Transverse colon (tissue), 4 donors: ENCODE data around the gene BTRC. TPM values are rescaled to one million over a fixed set of nuclear protein-coding genes. Genes with fewer than 3 reads are reported as not detected.

Source experiments
- small RNA-seq, 4 donors: library from RNA; depleted of rRNA; stranded (forward); fragments of <200 nt; gene quantifications; one replicate each; pipeline ENCODE3, GENCODE V24; 2016
- total RNA-seq, 4 donors: library from RNA; depleted of rRNA; stranded (reverse); fragments of >200 nt; gene quantifications; one replicate each; pipeline ENCODE4 v1.1.0, GENCODE V29; 2016

The BTRC gene
- total RNA-seq, 4 donors from 2014 or later = 8.6 to 195 (median 32.0) TPM

Small RNA genes lying within 50 kb of the gene (small RNA-seq; reads per million reads assigned to genes)
- gene MIR3158-1 = 0 reads per million in 4 donors
- gene RNU2-43P = 0 reads per million in 4 donors
- gene RNU2-59P = 0.24 to 4.1 (median 0.95) reads per million in 4 donors

Other genes with a start within 250 kb of the BTRC start
- gene TLX1, start 222.9 kb upstream of the BTRC start, total RNA-seq = under 1 TPM in 2 of 4 donors, not detected in 2; 0.14 to 0.60 TPM
- not detected for gene LBX1, start 124.7 kb upstream of the BTRC start, total RNA-seq
- gene POLL, start 234.1 kb downstream of the BTRC start, total RNA-seq = 10 to 100 TPM; 23.9 to 89.8 (median 29.8) TPM
- 10 to 100 TPM in 2 of 4 donors, 1 to 10 TPM in 1, not detected in 1; 8.2 to 15.7 (median 13.5) TPM for gene DPCD, start 234.2 kb downstream of the BTRC start, total RNA-seq